ENCODE data around the gene SH3GL2.

Gene SH3GL2

DNA sequence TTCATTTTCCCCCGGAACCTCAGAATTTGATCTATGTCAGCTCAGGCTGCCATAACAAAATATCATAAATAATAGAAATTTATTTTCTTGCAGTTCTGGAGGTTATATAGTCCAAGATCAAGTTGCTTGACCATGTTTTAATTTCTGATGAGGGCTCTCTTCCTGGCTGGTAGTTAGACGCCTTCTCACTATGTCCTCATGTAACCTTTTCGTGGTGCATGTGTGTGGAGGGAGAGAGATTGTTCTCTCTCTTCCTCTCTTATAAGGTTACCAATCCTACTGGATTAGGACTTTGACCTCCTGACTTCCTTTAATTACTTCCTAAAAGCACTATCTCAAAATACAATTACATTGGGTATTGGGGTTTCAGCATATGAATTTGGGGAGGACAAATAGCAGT is 198.6 kb downstream of the SH3GL2 start:
- H2AFZ ChIP-seq (ENCODE audit: low read length): no peak overlapping the region
- H4K20me1 ChIP-seq (ENCODE audit: insufficient read depth, low read length, poor library complexity, severe bottlenecking): no peaks in the 10 kb centered on the region

DNA sequence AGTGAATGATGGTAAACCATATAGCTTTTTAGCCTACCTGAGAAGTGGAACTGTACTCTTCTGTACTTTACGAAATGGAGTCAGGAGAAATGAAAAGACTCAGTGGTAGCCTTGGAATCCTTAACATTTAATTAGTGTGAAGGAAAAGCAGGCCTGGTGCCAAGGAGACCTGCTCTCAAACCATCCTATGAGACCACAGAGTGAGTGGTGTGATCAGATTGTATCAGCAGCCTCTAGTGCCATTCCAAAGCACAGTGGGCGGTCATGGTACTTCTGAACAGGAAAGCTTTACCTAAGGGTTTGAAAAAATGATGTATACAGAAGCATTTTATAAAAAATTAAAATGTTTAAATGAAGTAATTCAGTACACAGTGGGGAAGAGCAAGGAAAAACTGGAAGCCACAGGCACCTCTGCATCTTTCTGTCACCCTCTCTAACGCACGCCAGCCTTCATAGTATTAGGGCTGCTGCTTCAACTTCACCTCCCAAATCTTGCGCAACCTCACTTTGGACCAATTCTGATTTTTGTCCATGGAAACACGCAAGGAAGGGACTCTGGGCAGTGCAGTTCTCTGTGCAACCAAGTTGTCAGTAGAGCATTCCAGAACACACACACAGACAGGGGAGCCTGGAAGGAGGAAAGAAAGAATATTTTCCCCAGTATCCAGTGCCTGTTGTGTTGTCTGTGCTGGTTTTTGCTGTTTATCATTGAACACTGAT is 203.7 kb downstream of the SH3GL2 start:
- H3F3A ChIP-seq (ENCODE audit: low read depth): no peaks in the 10 kb centered on the region
- H3K27me3 ChIP-seq (ENCODE audit: insufficient read depth, low read length, poor library complexity, severe bottlenecking): no peaks in the 10 kb centered on the region
- H3K4me2 ChIP-seq (ENCODE audit: low read depth, low read length, poor library complexity, severe bottlenecking): no peak overlapping the region
- no peaks in the 10 kb centered on the region for H3K79me2 ChIP-seq (ENCODE audit: insufficient read depth, low read length)
- no peak overlapping the region for H3K9ac ChIP-seq (ENCODE audit: low read depth, low read length, poor library complexity, severe bottlenecking)
- H2AFZ ChIP-seq (ENCODE audit: low read length): no peak overlapping the region
- no peak overlapping the region for H3K4me3 ChIP-seq (ENCODE audit: low read length, poor library complexity, severe bottlenecking)
- no peaks in the 10 kb centered on the region for H3K9me2 ChIP-seq (replicated peaks; ENCODE audit: low read depth, low read length)
- no peaks in the 10 kb centered on the region for H3K36me3 ChIP-seq (ENCODE audit: insufficient read depth, low read length)
- no peaks in the 10 kb centered on the region for H3K9me3 ChIP-seq (ENCODE audit: insufficient read depth, low read depth, low read length)
- no peaks in the 10 kb centered on the region for H4K20me1 ChIP-seq (ENCODE audit: insufficient read depth, low read length, poor library complexity, severe bottlenecking)
- H3K4me1 ChIP-seq (ENCODE audit: insufficient read depth, low read length, poor library complexity, severe bottlenecking): no peaks in the 10 kb centered on the region
- TF ChIP-seq EZH2phosphoT487 (IDR thresholded peaks at IDR 0.05; ENCODE audit: borderline replicate concordance): no peak
- TF ChIP-seq, protein P1, sequence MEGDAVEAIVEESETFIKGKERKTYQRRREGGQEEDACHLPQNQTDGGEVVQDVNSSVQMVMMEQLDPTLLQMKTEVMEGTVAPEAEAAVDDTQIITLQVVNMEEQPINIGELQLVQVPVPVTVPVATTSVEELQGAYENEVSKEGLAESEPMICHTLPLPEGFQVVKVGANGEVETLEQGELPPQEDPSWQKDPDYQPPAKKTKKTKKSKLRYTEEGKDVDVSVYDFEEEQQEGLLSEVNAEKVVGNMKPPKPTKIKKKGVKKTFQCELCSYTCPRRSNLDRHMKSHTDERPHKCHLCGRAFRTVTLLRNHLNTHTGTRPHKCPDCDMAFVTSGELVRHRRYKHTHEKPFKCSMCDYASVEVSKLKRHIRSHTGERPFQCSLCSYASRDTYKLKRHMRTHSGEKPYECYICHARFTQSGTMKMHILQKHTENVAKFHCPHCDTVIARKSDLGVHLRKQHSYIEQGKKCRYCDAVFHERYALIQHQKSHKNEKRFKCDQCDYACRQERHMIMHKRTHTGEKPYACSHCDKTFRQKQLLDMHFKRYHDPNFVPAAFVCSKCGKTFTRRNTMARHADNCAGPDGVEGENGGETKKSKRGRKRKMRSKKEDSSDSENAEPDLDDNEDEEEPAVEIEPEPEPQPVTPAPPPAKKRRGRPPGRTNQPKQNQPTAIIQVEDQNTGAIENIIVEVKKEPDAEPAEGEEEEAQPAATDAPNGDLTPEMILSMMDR (conservative IDR thresholded peaks at IDR 0.05; ENCODE audit: low read length): no peak

More for the DNA sequence above, 198.6 kb downstream of the SH3GL2 start:
- H3K9ac ChIP-seq (ENCODE audit: low read depth, low read length, poor library complexity, severe bottlenecking): no peak overlapping the region
- no peaks in the 10 kb centered on the region for H3K4me1 ChIP-seq (ENCODE audit: insufficient read depth, low read length, poor library complexity, severe bottlenecking)
- no peaks in the 10 kb centered on the region for H3K9me2 ChIP-seq (replicated peaks; ENCODE audit: low read depth, low read length)
- H3K79me2 ChIP-seq (ENCODE audit: insufficient read depth, low read length): no peaks in the 10 kb centered on the region
- TF ChIP-seq, protein P1 (conservative IDR thresholded peaks at IDR 0.05; ENCODE audit: low read length): no peak
- no peak for TF ChIP-seq EZH2phosphoT487 (IDR thresholded peaks at IDR 0.05; ENCODE audit: borderline replicate concordance)
- H3K36me3 ChIP-seq (ENCODE audit: insufficient read depth, low read length): no peaks in the 10 kb centered on the region
- H3K4me3 ChIP-seq (ENCODE audit: low read length, poor library complexity, severe bottlenecking): no peak overlapping the region
- no peaks in the 10 kb centered on the region for H3K27me3 ChIP-seq (ENCODE audit: insufficient read depth, low read length, poor library complexity, severe bottlenecking)
- H3K9me3 ChIP-seq (ENCODE audit: insufficient read depth, low read depth, low read length): no peaks in the 10 kb centered on the region
- H3F3A ChIP-seq (ENCODE audit: low read depth): no peaks in the 10 kb centered on the region
- no peak overlapping the region for H3K4me2 ChIP-seq (ENCODE audit: low read depth, low read length, poor library complexity, severe bottlenecking)

DNA sequence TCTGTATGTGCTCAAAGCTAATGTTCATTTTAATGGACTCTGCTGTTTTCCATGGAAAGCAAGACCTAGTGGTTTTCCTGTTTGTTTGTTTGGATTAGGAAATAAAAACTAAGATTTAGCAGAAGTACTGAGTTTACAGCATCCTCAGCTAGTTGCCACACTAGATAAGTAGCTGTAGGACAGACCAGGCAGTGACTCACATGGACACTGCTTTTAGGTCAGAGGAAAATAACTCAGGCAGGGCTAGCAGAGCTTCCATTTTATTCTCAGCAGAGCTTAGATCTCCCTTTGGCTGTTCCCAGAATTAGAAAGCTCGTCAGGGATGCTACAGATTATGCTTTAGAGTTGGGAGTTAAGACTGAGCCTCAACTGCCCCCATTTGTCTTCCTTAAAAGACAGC is 204.4 kb downstream of the SH3GL2 start:
- Histone ChIP-seq H3K9ac (ENCODE audit: low read depth, low read length, poor library complexity, severe bottlenecking) (no peak overlapping the region), H3K9me3 (ENCODE audit: insufficient read depth, low read depth, low read length) (no peaks in the 10 kb centered on the region), H3K9me2 (replicated peaks; ENCODE audit: low read depth, low read length) (no peaks in the 10 kb centered on the region), H3K27me3 (ENCODE audit: insufficient read depth, low read length, poor library complexity, severe bottlenecking) (no peaks in the 10 kb centered on the region), H4K20me1 (ENCODE audit: insufficient read depth, low read length, poor library complexity, severe bottlenecking) (no peaks in the 10 kb centered on the region), H3K36me3 (ENCODE audit: insufficient read depth, low read length) (no peaks in the 10 kb centered on the region), H2AFZ (ENCODE audit: low read length) (no peak overlapping the region), H3K79me2 (ENCODE audit: insufficient read depth, low read length) (no peaks in the 10 kb centered on the region), H3K4me2 (ENCODE audit: low read depth, low read length, poor library complexity, severe bottlenecking) (no peak overlapping the region), H3F3A (ENCODE audit: low read depth) (no peaks in the 10 kb centered on the region), H3K4me3 (ENCODE audit: low read length, poor library complexity, severe bottlenecking) (no peak overlapping the region), H3K4me1 (ENCODE audit: insufficient read depth, low read length, poor library complexity, severe bottlenecking) (no peaks in the 10 kb centered on the region)
- no peak for TF ChIP-seq EZH2phosphoT487 (IDR thresholded peaks at IDR 0.05; ENCODE audit: borderline replicate concordance)
- TF ChIP-seq, protein P1 (conservative IDR thresholded peaks at IDR 0.05; ENCODE audit: low read length): no peak
